ENCODE measurements around the gene KCNMB4.

Gene KCNMB4

GRCh38 chr12:70365648-70366518 is at the start of gene KCNMB4:
Gene KCNMB4 (plus strand): TSS chr12:70366290. CDS start chr12:70366735, 445 bp downstream.
- peak; percentile 85 to 93 (median 85) for DNase-seq

GRCh38 chr12:70317781-70318180 is 48.3 kb upstream of the KCNMB4 start:
- peak; percentile 50 to 75 (median 72) for DNase-seq

GRCh38 chr12:70319605-70320004 is 46.5 kb upstream of the KCNMB4 start:
- DNase-seq, result peak; percentile 9 to 70 (median 69)

- DNase-seq, result no peak
These were observed 44.9 kb upstream of the KCNMB4 start for GRCh38 chr12:70321191-70321590.

- DNase-seq, result no peak
These were observed 38.5 kb upstream of the KCNMB4 start for GRCh38 chr12:70327541-70327940.

- DNase-seq, result no peak
These were observed 36.4 kb upstream of the KCNMB4 start for GRCh38 chr12:70329728-70330127.

- DNase-seq, result no peak
These were observed 35.9 kb upstream of the KCNMB4 start for GRCh38 chr12:70330158-70330557.

GRCh38 chr12:70332236-70332635 is 33.9 kb upstream of the KCNMB4 start:
- no peak for DNase-seq

GRCh38 chr12:70334742-70335141 is 31.3 kb upstream of the KCNMB4 start:
- no peak for DNase-seq

GRCh38 chr12:70338531-70338930 is 27.6 kb upstream of the KCNMB4 start:
- no peak for DNase-seq

- no peak for DNase-seq
These were observed 15.0 kb upstream of the KCNMB4 start for GRCh38 chr12:70351076-70351475.

GRCh38 chr12:70353780-70354660 is 12.1 kb upstream of the KCNMB4 start:
- peak; percentile 40 to 79 (median 78) for DNase-seq

GRCh38 chr12:70354787-70355186 is 11.3 kb upstream of the KCNMB4 start:
- peak; percentile 18 to 62 (median 59) for DNase-seq

GRCh38 chr12:70355972-70356371 is 10.1 kb upstream of the KCNMB4 start:
- DNase-seq, result no peak

- DNase-seq, result no peak
These were observed 6.5 kb upstream of the KCNMB4 start for GRCh38 chr12:70359458-70360197.

GRCh38 chr12:70360218-70360617 is 5.9 kb upstream of the KCNMB4 start:
- DNase-seq, result no peak

GRCh38 chr12:70364695-70365397 is 1.2 kb upstream of the KCNMB4 start:
- peak in 1 of 3 donors; percentile 7 for DNase-seq

- DNase-seq, result no peak
These were observed 767 bp upstream of the KCNMB4 start for GRCh38 chr12:70365398-70365647.

GRCh38 chr12:70366581-70367257 is 629 bp downstream of the KCNMB4 start:
- peak in 2 of 3 donors; percentile 32 to 37 for DNase-seq

GRCh38 chr12:70367258-70368141 is 1.4 kb downstream of the KCNMB4 start:
- peak in 1 of 3 donors; percentile 7 for DNase-seq

GRCh38 chr12:70372881-70373280 is 6.8 kb downstream of the KCNMB4 start:
- no peak for DNase-seq

Data from suppressor macrophage treated with lipopolysaccharide for 1 hour (primary cell).